NCI-H446 (cell line): ENCODE results near the gene PDE9A.
A peak's percentile ranks its signal among the peaks of the same experiment; 100 is the strongest.
"Not testable (repeated sequence)": the region's sequence is repeated elsewhere in the genome, so short reads cannot be mapped to it uniquely, and the experiment has no call there.

ENCODE experiments used
- DNase-seq, 2 experiments: peaks; one replicate each; lab custom pipeline; 2025; lab: John Stamatoyannopoulos, UW

PDE9A gene

DNA sequence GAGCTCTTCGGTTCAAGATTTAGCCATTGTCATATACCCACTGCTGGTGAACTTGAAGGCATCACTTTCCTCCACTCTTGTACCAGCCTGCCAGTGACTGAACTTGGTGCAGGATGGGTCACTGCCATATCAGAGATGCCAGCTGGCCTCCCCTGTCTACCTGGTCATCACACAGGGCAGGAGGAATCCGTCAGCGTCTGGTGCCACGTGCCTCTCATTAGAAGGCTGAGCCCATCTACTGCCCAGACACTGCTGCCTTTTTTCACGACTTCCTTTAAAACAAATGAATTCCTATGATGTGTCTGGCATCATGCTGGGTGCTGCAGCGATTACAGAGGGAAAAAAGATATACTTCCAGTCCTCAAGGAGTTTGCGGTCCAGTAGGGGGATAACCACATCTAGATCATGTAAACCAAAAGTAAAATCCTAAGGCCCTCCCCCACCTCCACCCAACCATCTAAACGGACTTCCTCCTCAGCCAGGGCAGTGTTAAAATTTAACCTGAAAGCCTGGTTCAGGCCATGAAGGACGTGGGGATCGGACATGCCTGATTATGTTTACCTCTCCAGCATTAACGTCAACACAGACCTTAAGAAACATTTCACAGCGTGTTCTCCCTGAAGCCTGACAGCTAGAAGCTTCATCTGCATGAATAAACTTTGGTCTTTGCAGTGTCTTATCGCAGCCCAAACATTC is 29.2 kb upstream of the PDE9A start:
- DNase-seq = no peak

DNA sequence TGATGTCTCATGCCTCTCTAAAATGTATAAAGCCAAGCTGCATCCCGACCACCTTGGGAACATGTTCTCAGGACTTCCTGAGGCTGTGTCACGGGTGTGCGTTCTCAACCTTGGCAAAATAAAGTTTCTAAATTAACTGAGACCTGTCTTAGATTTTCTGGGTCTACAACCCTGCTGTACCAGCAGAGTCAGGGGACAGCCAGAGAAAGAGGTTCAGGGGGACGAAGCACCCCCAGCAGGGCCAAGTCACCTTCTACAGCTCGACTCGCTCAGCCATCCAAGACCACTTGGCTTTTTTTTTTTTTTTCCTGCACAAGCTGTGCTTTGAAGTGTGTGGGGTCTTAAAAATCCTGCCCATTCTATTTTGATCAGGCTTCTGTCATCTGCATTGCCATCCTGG is 28.5 kb upstream of the PDE9A start:
- no peak for DNase-seq

DNA sequence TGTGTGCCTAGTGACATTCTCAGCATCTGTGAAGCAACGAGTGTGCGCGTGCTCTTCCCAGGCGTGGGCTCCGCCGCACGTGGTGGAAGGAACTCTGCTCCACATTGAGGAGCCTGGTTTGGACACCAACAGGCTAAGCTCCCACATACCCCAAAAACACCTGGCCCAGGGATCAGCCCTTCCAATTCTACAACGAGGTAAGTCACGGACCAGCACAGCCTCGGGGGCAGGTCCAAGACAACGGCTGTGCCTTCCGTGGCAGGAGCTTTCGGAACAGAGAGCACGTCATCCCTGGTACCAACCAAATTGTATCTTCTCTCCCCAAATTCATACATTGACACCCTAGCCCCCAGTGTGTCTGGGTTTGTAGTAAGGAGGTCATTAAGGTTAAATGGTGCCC is 27.2 kb upstream of the PDE9A start:
- no peak for DNase-seq

DNA sequence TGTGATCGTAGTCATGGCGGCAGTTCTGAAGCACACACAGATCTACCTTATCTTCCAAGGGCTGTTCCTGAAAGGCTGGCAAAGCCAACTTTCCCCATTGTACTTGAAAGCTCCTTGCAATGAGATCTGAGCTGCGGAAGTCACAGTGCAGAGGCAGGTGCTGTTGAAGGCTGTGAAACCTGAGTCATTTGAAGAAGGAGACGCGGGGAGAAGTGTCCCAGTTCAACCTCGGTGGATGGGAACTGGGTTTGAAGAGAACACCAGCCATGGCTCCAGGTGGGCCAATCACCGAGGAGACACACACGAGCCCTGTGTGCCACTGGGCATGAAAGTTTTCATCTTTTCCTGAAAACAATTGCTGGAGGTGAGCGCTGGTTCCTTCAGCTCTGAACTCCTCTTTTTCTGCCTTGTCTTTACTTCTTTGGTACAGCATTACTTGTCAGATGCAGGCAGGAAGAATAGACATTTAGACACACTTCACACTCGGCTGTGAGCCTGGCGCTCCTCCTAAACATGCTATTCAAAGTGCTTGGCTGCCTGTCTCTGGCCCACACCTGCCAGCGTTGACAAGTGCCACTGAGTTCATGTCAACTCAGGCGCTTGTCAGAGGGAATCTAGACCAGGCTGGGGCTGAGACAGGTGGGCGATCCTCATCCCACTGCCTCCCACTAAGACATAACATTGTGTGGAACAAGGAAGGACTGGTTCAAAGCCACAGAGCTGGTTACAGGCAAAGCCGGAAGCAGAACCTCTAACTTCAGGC is 25.7 kb upstream of the PDE9A start:
- no peak for DNase-seq

DNA sequence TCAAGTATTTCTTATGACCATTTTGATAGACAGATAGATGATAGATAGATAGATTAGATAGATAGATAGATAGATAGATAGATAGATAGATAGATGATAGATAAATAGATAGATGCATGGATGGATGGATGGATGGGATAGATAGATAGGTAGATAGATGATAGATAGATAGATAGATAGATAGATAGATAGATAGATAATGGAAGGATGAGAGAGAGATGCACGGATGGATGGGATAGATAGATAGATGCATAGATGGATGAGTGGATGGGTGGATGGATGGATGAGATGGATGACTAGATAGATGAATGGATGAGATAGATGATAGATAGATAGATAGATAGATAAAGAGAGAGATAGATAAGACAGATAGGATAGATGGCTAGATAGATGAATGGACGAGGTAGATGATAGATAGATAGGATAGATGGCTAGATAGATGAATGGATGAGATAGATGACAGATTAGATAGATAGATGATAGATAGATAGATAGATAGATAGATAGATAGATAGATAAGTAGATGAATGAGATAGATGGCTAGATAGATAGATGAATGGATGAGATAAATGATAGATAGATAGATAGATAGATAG is 24.9 kb upstream of the PDE9A start:
- not testable (repeated sequence) for DNase-seq

DNA sequence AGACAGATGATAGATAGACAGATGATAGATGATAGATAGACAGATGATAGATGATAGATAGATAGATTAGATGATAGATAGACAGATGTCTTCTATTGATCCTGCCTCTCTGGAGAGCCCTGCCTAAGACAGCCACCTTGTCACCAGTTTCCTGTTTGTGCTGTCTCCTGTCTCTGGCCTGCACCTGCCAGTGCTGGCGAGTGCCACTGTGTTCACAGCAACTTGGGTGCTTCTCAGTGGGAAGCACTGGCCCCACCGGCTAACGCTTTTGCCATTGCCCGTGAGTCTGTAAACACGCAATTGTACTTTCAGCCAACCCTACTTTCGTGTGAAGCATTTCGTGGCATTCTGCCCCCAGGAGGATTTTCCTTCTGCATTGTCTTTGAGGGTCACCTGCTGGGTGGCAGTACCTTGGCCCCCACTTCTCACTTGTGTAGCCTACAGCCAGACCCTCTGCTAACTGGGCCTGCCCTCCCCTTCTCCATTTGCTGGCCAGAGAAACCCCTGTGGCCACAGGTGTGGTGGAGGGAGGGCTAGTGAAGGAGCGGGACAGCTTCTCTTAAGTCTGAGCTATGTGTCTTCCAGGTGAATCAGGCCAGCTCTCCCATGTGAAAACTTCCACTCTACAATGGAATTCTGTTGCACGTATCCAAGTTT is 23.4 kb upstream of the PDE9A start:
- no peak for DNase-seq

DNA sequence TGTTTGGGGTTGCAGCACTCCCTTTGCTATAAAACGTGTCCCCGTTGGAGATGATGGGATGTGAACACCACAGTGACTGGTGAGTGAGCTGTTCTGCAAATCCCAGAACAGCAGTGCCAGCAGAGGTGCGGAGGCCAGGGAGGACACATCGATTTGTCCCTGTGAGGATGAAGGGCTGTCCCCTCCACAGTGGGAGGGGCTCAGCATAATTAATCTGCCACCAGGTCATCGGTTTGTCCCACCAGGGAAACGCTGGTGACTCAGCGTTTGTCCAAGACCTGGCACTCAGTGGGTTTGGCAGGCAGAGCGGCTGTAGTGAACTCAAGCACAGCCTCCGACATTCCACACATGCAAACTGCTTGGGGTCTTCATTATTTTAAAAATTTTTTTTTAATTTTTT is 22.8 kb upstream of the PDE9A start:
- DNase-seq = no peak

DNA sequence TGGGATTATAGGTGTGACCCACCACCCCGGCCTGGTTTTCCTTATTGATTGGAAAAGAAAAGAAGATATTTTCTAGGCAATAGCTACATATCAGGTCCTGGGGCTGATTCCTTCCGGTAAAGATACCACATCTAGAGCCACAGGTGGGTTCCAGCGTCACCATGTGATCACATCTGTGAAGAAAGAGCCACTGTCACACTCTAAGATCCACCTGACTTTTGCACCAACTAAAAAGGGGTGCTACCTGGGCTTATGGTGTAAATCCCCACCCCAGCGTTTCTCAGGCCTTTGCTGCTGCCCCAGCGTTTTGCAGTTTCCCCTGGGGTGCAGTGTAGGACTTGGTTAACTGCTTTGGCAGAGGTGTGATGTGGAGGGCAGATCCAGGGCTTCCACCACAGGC is 22.3 kb upstream of the PDE9A start:
- no peak for DNase-seq

DNA sequence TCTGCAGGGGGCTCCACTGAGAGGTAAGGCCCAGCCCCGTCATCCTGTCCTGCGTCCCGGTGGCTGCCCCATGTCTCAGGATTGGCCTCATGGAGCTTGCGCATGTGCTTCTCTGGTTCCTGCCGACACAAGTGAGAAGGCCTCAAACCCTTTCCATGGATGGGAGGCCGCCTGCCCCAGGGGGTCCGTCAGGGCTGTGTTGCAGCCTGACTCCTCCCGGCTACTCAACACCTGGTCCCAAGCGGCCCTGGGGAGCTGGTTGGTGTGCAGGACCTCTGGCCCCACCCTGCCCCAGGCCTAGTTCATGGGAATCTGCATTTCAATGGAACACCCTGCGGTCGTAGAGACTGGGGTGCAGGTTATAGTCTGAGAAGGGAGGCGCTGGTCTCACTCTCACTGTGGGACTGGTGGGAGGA is 21.1 kb upstream of the PDE9A start:
- no peak for DNase-seq

DNA sequence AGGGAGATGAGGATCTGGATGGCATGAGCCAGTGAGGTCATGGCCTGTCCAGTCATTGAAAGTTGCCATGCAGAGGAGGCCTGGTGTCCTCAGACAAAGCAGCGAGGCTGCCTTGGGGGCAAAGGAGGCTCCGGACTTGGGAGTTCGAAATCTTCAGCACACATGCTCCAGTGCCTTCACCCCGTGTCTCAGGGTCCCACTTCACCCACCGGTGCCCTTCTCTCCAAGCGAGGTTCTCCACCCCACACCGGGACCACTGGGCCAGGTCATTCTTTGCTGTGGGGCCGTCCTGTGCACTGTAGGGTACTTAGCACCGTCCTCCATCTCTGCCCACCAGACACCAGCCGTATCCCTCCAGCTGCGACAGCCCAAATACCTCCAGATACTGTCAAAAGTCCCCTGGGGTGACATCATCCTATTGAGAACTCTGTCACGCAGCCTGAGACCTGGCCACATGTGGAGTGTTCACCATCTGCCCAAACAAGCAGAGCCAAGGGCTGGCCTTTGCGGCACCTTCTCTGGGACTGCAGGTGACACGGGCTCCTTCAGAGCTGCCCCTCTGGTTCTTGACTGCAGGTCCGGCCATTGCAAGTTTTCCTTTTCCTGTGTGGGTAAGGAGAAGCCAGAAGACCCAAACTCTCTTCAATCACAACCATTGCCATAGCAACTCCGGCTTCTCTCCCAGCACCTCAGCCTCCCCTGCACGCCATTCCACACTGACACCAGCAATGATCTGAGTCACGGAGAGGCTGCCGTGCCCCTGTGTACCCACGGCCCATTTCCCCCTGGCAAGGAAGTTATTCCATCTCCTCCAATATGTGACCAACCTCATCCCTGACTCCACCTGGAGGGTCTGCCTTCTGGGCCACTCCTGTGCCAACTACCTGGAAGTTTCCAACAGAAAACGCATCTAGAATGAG is 20.4 kb upstream of the PDE9A start:
- no peak for DNase-seq

DNA sequence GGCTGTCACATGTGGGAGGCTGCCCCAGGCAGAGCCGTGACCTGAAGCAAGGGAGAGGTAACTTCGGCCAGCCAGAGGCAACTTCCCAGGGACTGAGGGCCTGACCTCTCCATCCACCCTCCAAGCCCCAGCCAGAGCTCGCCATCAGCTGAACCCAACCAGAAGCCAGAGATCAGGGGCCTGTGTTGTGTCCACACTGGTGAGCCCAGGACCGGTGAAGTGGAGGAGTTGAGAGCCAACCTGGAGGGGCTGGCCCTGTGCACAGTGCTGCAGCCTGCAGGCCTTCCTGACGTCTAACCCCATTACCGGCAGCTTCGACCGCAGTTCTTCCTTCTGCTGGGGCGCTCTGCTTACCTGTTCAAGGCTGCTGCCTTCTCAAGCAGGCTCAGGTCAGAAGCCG is 19.6 kb upstream of the PDE9A start:
- DNase-seq = no peak

DNA sequence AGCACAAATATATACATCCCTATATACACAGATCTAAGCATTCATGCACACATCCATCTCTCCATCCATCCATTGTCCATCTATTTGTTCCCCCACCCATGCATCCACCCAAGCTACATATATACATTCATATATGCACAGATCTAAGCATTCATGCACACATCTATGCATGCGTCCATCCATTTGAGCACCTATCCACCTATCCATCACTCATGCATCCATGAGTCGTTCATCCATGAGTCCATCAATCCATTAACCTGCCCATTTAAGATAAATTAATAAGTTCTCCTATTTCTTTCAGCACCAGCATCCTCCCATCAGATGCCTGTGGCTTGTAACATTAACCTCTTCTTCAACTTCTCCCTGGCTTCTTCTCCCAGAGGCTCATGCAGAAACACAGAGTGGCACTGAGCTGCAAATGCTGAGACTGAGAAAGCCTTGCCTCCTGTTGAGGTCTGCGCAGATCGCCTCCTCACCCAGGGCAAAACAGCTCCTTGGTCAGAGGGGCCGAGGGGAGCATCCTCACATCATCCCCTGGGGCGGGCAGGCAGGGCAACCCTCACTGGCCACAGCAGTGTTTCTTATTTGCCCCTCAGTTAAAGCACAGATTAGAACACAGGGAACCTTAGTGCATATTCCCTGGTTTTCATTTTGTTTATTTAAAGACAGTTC is 17.4 kb upstream of the PDE9A start:
- no peak for DNase-seq

DNA sequence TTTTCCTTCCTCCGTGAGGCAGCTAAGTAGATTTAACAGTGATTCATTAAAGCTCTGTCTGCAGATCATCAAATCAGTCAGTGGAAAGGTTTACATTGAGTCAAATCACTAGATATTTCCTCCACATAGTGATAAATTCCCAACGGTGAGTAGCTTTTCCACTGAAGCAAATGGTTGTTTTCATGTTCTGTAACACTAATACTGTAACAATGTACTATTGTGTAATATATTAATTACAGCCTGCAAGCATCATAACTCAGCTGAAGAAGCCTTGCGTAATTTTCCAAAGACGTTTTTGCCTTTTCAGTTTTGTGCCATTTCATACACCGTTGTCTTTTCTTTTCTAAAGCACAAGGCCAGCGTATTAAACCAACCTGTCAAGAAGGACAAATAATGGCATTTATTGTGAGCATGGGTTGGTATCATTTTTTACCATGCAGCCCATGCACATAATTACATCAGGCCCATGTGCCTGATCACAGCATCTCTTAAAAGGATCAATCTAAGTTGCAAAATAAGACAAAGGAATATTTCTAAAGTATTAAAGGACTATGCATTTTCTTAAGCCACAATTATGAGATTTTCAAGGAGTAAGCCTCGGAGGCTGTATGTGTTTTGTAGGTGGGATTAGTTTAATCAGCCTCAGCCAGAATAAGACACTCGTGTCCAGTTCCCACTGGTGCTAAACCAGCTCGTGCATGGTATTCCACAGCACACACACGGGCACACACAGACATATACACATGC is 16.7 kb upstream of the PDE9A start:
- DNase-seq = no peak

DNA sequence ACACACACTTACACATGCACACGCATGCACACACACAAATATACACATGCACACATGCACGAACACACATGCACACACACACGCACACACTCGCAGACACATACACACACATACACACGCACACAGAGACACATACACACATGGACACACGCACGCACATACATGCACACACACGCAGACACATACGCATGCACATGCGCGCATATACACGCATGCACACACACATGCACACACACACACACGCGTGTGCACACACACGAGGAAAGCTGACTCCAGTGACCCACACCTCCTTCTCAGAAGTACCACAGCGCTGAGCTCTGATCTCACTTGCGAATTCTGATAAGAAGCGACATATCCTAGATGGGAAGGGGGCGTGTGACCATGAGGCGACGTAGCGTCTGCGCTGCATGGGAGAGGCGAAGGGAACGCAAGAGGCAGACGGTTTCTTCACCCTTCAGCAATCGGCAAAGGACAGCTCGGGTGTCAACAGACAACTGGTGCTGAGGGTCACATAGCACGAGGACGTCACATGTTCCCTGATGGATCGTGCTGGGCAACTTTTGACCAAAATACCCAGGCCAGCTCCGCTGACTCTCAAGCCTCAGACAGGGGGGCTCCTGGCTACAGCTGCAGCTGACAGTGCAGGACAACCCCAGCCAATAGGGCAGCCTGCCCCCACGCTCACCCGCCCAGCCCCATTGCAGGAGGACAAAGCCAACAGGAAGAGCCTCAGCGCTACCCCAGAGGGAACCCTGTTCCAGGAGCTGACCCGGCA is 16.0 kb upstream of the PDE9A start:
- DNase-seq = no peak

DNA sequence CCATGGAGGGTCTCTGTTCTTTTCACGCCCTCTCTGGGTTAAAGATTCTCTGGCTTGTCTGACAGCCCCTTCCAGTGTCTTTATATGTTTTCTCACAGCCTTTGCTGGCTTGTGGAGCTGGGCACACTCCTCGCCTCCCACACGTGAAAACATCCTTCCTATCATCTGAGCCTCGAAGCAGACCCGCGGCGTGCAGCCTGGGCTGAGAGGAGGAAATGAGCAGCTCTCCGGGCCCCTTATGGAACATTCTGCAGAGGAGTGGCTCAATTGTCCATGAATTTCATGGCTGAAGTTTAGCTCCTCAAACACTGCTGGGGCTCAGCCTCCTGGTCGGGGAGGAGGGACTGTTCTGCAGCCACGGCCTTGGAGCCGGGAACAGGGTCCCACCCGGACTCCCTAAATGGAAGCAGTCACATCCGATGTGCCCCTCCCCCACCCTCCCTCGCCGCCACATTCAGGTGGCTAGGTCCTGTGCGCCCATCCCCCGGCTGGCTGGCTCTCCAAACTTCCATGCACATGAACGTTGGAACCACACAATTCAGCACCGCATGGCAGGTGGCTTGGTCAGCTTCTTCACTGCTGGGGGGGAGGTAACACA is 15.1 kb upstream of the PDE9A start:
- no peak for DNase-seq

DNA sequence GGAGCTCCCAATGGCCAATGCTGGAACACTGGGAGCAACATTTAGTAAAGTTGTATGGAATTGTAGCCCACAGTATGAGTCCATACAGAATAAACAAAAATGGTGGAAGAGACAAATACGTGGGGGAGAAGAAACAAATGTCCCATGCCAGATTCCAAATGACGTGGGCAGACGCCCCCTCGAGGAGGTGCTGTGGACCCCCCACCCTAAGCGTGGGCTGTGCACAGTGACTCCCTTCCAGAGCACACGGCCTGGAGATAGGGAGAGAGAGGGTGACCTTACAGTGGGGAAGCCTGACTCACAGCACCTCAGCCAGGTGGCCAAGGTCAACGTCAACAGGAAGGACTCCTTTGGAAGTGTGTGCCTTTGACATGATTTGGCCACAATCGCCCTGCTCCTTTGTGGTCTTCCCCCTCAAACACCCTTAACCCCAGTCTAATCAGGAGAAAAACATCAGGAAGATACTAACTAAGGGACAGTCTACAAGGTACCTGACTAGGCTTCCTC is 13.7 kb upstream of the PDE9A start:
- no peak for DNase-seq

DNA sequence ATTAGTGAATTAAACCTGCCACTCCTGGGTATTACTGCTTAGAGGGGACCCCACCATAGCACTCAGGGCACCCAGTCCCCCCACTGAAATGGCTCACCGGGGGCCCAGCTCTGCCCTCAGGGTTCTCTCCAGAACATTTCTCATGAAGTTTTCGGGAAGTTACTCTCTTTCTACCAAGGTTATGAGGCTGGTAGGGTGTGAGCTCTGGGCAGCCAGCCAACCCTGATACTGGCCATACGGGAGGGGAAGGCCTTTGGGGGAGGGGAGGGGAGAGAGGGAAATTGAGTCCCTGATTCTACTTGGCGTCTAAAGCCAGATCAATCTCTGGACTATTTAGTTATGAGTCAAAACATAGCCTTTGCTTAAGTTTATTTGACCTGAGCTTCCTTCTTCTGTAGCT is 12.9 kb upstream of the PDE9A start:
- peak in 1 of 2 experiments; percentile 13 for DNase-seq

DNA sequence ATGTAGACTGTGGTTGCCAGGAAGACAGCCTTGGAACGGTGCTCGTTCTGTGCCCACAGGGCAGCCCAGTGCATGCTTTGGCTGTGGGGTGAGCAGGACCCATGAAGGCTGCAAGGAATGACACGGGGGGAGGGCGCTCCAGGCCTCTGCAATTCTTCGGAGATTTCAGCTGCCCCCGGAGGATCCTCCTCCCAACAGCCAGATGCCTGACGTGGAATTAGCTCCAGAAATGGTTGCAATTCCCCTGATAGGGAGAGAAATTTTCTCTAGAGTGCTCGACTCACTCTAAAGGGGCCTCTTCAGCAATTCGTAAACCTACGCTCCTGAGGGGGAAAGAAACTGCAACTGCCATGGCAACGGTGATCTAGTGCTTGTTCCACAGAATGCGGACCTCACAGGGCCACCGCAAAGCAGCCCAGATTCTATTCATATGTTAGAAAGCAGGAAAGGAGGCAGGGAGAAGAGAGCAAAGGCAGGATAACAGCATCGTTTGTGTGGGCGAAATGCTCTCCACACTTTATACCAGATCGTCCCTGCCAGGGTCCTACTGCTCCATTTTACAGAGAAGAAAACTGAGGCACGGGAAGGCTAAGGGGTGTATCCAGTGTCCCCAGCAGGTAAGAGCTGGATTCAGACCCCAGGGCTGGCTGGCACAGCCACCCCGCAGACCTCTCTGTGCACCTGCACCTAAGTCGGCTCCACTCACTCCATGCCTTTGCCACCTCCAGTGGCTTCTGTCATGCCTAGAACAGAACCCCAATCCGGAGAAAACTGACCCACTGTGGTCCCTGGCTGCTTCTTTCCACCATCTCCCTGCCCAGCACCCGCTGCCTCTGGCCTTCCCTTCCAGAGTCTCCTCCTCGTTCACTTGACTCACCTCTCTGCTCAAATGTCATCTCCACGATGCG is 11.9 kb upstream of the PDE9A start:
- no peak for DNase-seq
